IPS DF 19.7 (cell line): ENCODE measurements around the gene LGSN.
"Not testable (repeated sequence)": the region's sequence is repeated elsewhere in the genome, so short reads cannot be mapped to it uniquely, and the experiment has no call there.

Source experiments
- DNase-seq: peaks from one replicate; pipeline ENCODE4 v3.0.0-alpha.2; 2013; ENCODE audit warnings: low read depth, low spot score

LGSN gene

GRCh38 chr6:63307581-63308246 is 12.1 kb downstream of the LGSN start:
- no peak for DNase-seq

- DNase-seq = no peak
These were observed 13.4 kb downstream of the LGSN start for GRCh38 chr6:63306420-63306819.

GRCh38 chr6:63305277-63305676 is 14.5 kb downstream of the LGSN start:
- no peak for DNase-seq

- no peak for DNase-seq
These were observed 16.3 kb downstream of the LGSN start for GRCh38 chr6:63303476-63303875.

- DNase-seq = no peak
These were observed 20.1 kb downstream of the LGSN start for GRCh38 chr6:63299667-63300066.

GRCh38 chr6:63295553-63296194 is 24.1 kb downstream of the LGSN start:
- DNase-seq = no peak

GRCh38 chr6:63290492-63291058 is 29.2 kb downstream of the LGSN start:
- DNase-seq = no peak

- DNase-seq = no peak
These were observed 30.4 kb downstream of the LGSN start for GRCh38 chr6:63289269-63289872.

- DNase-seq = no peak
These were observed 39.1 kb downstream of the LGSN start for GRCh38 chr6:63280639-63281180.

- DNase-seq = no peak
These were observed 40.9 kb downstream of the LGSN start for GRCh38 chr6:63278916-63279315.

GRCh38 chr6:63275953-63276352 is 43.8 kb downstream of the LGSN start:
- DNase-seq = no peak

- DNase-seq = not testable (repeated sequence)
These were observed 44.9 kb downstream of the LGSN start for GRCh38 chr6:63274795-63275430.

- no peak for DNase-seq
These were observed 47.4 kb downstream of the LGSN start for GRCh38 chr6:63272397-63272796.

- DNase-seq = no peak
These were observed 50.3 kb downstream of the LGSN start for GRCh38 chr6:63269470-63269869.

- DNase-seq = no peak
These were observed 51.2 kb downstream of the LGSN start for GRCh38 chr6:63268574-63268973.

- no peak for DNase-seq
These were observed 52.0 kb downstream of the LGSN start for GRCh38 chr6:63267828-63268227.

- no peak for DNase-seq
These were observed 52.7 kb downstream of the LGSN start for GRCh38 chr6:63267046-63267445.

GRCh38 chr6:63263444-63263843 is 56.3 kb downstream of the LGSN start:
- DNase-seq = no peak

- DNase-seq = no peak
These were observed 58.0 kb downstream of the LGSN start for GRCh38 chr6:63261820-63262219.

- no peak for DNase-seq
These were observed 60.6 kb downstream of the LGSN start for GRCh38 chr6:63259153-63259552.

- DNase-seq = no peak
These were observed 69.8 kb downstream of the LGSN start for GRCh38 chr6:63249875-63250482.

- DNase-seq = no peak
These were observed 73.2 kb downstream of the LGSN start for GRCh38 chr6:63246581-63246980.
